Measurements from ENCODE around the gene CLMP.
"Not testable (repeated sequence)": the region's sequence is repeated elsewhere in the genome, so short reads cannot be mapped to it uniquely, and the experiment has no call there.

Gene CLMP

DNA sequence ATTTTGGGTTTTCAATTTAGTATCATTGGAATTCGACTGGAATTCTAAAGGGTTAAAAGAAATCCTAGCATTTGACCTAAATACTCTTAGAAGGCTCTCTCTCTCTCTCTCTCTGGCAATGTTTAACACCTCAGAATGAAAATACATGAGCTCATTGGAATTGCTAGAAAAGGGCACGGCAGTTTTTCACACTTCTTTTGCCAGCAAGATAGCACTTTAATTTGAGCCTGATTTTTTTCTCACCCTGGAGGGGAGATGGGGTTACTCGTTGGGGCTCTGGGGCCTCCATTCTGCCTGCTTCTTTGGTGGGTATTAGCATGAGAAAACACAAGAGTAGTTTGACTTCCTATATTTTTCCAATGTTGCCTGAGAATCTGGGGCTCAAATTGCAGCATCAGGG is 22.8 kb upstream of the CLMP start:
- no peak for FAIRE-seq

DNA sequence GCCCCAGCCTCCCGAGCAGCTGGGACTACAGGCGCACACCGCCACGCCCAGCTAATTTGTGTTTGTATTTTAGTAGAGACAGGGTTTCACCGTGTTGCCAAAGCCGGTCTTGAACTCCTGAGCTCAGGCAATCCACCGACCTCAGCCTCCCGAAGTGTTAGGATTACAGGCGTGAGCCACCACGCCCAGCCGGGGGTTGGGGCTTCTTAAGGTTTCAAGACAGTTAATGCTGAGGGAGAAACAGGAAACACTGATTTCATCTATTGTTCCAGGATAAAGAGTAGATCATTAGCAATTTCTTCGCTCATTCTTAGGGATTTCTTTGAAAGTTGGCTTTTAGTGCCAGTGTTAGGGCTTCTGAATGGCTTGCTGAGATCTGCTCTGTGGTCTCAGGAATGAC is 21.2 kb upstream of the CLMP start:
- FAIRE-seq: no peak

DNA sequence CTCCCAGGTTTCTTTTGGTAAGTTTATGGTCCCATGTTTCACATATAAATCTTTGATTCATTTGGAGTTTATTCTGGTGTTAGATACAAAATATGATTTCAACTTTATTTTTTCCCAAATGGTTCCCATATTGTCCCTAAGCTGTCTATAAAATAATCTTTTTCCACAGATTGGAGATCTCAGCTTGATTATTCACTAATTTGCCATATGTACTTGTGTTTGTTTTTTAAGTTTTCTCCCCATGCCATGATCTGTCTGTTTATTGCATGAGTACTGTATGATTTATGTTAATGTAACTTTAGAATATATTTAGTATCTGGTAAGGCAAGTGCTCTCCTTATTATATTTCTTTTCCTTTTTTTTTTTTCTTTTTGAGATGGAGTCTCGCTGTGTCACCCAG is 19.9 kb upstream of the CLMP start:
- FAIRE-seq: no peak

DNA sequence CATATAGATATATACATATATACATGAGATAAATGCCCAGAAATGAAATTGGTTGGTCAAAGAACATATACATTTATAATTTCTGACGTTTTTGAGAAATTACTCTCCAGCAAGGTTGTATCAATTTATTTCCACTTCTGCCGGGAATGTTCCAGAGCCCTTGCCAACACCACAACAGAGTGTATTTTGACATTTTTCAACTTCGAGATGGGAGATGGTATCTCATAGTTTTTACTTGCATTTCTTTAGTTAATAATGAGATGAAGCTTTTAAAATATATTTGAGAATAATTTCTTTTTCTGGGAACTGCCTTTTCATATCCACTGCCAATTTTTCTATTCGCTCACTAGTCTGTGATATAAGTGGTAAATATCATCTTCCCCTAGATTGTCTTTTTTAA is 19.3 kb upstream of the CLMP start:
- no peak for FAIRE-seq

DNA sequence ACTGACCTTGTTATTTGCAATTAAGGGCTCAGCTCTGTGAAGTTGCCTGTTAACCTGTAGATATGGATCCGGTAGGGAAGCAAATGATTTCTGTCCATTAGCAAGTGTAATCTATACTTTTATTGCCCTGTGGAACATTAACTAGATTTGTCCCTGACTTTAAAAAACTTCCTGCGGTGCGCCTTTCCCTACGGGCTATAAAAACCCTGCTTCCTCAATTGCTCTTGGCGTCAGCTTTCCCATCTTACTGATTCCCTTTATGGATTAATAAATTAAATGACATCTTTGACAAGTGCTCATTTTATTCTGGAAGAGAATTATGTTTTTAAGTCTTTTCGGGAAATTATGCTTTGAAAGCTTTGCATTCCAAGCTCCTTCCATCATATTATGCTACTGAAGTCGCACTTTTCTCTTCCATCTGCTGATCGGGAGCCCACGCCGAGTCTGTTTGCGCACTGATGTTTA is 18.3 kb upstream of the CLMP start:
- FAIRE-seq: no peak

DNA sequence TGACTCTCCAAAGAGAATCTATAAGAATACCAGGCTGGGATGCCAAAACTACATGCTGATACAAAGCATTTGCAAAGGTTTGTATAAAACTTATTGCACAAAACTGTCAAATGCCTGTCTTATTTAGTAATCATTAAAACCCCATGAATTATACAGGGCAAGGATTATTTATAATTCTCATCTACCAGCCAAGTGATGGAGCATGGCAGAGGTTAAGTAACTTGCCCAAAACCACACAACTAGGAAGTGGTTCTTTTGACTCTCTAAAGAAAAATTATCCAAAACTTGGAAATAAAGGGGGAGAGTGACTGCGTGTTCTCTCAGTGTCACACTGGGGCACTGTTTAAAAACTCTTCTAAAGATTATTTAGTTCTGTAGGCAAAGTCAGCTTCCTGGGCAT is 17.4 kb upstream of the CLMP start:
- FAIRE-seq: no peak

DNA sequence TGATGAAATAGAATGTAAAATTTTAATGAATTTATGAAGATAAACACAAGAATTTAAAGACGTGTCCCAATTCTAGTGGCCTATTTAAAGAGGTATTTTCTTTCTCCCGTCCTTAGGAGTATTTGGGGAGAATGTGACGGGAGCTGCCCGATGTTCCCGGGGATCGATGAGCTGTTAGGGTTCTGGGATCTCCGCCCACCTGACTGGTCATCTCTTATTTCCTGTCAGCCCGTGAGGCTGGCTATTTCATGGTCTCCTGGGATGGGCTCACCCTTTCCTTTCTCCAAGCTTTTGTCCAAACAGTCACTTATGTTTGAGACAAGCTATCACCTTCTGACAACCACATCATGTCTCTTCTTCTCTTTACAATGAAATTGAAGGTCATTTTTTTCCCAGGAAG is 16.9 kb upstream of the CLMP start:
- FAIRE-seq: no peak

DNA sequence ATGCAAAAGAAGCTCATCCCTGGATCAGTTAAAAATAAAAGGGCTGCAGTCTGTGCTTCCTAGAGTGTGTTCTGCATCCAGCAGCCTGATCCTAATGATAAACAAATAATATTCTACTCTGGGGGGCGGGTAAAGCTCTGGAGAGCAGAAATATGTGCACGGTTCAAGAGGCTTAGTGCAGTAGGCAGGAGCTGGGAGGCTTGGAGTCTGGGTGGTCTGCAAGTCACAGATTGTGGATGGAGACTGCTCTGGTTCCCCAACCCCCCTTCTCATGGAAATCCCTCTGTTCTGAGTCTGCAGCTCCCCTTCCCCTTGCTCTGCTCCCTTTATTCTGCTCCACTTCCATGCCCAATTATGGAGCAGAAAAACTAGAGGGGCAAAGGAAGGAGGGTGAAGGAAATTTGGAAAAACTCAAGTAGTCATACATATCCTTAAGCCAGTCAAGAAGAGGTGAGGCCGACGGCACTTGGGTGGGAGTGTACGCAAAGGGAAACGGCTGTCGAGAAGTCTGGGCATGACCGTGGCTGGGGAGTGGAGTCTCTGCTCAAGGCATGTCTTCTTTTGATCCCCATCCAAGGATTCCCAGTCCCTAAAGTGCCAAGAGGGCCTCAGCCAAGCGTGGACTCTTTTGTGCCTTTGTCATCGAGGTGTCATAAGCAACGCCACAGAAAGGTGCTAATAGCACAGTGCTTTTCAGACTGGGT is 16.3 kb upstream of the CLMP start:
- no peak for FAIRE-seq

DNA sequence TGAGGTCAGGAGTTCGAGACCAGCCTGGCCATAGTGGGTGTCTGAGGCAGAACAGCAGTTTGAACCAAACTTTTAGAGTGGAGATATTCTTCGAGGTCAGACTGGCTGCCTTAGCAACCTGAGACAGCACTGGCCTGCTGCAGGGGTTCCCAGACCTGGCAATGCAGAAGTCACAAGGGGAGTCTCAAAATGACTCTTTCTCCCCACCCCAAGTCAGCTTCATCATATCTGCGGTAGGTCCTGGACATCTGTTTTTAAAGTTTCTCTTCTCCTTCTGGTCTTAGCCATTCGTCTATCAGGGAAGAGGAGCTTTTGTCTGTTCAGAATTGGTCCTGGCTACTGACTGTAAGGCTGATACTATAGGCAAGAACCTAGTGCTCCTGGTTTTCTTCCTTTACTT is 14.5 kb upstream of the CLMP start:
- no peak for FAIRE-seq

DNA sequence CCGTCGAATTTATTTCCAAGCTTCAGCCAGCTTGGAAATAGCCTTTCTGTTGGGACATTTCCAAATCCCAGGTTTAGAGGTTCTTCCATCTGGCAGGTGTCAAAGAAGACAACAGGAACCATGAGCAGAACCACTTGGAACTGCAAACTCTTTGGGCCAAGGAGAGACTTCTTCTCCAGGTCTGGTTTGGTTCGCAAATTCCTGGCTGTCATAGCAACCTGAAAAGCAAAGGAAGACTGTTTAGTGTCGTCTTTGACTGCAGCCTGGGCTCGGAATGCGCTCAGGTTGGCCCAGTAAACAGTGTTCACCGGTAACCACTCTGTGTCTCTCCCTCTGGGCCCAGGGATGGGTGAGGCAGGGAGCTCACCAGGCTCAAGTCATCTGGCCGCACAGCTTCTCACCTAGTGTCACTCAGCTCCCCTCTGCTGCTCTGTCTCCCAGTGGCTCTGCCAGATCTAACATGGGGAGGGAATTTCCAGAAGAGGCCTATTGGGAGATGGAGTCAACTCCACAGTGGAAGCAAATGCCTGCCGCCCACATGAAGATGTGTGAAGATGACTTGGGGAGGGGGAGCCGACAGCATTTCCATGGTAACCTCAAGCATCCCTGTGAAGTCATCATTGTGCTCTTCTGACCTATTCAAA is 11.9 kb upstream of the CLMP start:
- no peak for FAIRE-seq

DNA sequence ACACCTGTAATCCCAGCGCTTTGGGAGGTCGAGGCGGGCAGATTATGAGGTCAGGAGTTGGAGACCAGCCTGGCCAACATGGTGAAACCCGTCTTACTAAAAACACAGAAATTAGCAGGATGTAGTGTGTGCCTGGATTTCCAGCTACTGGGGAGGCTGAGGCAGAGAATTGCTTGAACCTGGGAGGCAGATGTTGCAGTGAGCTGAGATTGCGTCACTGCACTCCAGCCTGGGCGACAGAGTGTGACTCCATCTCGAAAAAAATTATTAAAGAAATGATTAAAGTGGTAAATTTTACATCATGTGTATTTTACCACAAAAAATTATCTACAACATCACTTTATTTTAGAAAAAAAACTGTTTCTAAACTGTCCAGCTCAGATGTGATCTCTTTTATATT is 11.0 kb upstream of the CLMP start:
- not testable (repeated sequence) for FAIRE-seq

DNA sequence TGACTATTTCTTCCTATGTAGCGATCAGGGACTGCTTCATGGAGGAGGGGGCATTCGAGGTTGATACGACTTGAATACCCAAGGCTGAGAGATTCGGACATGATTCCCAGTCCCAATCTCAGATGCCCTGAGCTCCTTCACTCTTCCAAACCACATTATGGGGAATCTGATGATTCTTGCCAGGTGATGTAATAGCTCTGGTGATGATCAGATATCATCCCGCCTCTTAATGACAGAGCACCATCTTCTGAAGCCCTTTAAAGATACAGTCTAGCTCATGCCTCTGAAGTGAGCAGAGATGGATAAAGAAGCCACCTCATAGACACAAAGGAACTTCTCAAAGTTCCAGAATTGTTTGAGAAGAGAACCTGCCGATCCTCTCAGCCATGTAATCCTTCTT is 8.9 kb upstream of the CLMP start:
- FAIRE-seq: no peak

DNA sequence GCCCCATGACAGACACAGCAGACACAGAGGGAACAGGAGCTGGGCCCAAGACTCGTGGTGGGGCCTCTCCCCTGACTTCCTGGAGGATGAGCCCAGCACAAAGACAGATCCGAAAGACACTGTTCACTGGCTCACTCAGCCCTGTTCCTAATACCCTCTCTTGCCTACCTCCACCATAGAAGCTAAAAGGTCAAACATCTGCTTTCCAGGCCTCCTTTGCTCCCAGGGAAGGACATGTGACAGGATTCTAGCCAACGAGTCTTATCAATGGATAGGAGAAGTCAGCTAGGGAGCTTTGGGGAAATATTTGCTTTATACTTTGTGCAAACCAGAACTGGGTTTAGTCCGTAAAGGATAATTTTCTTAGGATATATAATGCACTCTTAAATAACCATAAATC is 8.4 kb upstream of the CLMP start:
- FAIRE-seq: no peak

DNA sequence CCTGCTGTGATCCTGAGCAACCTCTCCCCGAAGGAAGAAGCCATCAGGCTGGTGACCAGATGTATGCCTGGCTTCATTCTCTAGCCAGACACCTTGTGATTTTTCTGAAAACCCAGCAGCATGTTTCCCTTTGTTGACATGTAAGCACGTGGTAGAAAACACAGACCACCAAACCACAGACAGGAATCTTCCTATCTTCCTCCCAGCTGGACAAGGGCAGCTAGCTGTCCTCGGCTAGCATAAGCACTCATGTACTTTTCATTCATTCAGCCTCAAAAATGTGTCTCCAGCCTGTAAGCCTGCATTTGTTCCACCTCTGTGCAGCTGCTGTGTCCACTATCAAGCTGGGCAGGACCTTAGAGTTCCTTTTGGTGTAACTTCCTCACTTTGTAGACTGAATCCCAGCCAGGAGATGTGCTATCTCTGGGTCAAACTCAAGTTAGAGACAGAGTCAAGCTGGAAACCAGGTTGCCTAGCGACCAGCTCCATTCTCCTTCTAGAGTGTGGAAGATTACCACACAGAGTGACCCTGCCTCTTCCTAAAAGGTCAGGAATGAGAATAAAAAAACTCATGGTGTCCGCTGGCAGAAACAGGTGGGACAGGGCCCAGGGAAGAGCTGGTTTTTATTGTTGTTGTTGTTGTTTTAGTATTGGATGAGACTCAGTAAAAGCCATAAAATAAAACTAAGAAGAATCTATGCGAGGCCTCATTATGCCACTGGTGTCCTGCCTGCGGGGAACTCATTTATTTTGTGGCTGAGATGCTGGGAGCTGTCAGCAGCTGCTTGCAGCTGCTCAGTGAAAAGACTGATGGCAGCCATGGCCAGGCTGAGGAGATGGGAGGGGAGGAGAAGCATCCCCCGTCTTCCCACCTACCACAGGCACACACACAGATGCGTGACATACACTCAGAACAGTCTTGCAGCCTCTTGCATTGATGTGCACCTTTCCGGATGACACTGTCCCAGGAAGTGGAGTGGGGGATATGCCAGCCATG is 7.4 kb upstream of the CLMP start:
- no peak for FAIRE-seq

DNA sequence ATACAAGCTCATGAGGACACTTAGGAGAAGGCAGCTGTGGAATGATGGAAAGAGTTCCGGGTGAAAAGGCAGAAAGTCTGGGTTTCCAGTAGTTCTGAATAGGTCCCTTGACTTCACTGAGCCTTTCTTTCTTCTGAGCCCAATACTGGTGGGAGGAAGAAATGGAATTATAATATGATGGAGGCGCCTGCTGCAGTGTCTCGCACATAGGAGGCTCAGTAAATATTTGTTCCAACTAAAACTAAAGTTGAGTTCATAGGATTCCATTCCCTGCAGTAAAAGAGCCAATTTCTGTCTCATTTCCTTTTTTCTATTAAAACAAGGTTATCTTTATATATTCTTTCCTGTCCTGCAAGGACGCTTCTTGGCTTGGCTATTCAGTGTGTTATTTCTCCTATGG is 5.2 kb upstream of the CLMP start:
- FAIRE-seq: no peak

DNA sequence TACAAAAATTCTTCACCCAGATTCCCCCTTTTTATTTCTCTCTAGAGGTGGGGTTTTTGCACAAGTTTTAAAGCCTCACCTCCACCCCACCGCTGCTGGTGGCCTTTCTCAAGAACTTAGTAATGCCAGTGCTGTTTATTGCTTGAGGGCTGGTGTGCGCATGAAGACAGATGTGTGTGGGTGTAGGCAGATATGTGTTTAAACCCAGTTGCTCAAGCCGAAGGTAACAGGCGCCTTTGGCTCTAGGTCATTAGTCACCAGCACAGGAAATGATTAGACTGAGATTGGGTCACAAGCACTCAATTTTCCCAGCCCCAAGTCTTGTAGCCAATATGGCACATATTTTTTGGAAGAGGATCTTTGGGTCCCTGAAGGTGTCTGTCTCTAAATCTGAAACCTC is 2.7 kb upstream of the CLMP start:
- FAIRE-seq: no peak

DNA sequence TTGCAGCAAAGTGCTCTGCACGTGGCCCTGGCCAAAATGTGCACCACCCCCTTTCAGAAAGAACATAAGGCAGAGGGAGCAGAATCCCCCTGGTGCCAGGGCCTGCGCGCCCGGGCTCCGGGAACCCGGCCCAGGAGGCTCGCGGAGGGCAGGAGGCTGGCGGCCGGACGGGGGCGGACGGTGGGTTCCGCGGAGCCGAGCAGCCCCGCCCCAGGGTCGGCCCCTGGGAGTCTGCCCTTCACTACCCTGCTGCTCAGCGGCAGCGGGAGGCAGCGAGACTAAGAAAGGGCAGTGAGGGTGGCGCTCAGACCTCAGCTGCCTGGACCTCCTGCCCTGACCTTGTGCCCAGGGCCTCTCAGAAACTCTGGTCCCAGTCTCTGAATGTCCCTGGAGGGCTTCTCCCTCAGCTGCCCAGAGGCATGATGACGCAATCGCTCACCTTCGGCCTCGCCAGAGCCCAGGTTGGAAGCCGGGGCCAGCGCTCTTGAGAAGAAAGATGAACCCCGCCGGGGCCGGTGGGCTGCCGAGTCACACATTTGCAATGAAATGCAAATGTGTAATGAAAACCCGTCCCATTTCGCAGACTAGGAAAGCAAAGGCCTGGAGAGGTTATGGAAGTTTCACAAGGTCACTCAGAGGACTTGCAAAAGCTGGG is 1.1 kb upstream of the CLMP start:
- FAIRE-seq: no peak

DNA sequence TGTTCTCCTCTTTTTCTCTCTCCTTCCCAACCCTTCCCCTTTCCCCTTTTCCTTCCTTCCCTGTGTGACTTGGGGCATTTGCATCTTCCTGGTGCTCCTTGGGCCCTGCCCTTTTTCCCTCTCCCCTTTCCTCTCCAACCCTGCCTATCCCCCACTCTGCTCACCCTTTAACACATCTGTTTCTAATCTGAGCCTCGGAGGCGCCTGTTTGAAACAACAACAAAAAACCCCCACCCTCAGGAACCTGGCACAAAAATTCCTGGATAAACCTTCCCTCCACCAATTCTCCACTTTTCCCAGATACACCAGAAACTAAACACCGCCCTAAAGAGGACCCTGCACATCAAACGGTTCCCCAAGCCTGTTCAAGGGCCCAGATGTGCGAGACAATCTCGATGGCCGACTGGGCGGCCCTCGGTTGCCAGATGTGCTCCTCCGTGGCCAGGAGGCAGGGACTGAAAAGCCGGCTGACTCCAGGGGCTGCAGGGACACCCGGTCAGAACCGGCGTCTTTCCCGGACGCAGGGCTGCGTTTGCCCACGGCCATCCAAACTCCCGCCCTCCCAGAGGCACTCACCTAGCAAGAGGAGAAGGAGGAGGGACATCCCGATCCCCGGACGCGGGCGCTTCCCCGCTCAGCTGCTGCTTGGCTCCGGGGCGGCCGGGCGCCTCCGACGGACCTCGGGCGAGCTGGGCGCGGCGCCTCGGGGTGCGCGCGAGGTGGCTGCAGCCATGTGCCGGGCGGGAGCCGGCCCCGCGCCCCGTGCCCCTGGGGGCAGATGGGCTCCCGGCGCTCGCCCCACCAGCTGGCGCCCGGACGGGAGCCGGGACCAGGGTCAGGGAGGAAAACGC is 486 bp downstream of the CLMP start:
- FAIRE-seq: no peak

DNA sequence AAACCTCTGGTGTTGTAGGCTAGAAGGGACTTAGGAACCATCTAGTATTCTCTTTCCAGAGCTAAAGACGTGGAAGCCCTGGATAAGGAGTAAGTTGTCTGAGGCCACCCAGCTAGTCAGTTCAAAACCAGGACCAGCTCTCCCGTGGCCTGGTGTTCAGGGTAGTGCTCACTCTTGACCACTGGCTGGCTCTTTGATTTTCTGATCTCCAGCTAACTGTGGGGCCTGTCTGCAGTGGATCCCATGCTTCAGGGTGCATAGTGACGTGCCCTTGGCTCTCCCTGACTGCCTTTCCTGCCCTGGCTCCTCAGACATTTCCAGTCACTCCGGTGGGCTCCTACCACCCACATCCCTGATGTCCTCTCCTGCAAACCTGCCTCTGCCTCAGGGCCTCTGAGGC is 1.3 kb downstream of the CLMP start:
- FAIRE-seq: no peak

DNA sequence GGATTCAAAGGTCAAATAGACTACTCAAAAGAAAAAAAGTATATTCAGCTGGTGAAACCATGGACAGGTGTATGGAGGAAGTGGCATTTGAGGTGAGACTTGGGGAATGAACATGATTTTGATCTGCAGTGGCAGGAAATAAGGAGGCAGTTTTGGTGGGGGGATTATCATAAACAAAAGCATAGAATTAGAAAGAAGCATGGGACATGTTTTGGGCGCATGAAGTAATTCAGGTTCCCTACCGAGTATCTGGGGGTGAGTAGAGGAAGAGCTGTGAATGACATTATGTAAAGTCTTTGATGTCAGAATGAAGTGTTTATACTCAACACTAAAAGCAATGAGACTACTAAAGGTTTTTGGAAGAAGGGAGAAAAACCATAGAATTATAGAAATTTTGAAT is 3.1 kb downstream of the CLMP start:
- FAIRE-seq: no peak

DNA sequence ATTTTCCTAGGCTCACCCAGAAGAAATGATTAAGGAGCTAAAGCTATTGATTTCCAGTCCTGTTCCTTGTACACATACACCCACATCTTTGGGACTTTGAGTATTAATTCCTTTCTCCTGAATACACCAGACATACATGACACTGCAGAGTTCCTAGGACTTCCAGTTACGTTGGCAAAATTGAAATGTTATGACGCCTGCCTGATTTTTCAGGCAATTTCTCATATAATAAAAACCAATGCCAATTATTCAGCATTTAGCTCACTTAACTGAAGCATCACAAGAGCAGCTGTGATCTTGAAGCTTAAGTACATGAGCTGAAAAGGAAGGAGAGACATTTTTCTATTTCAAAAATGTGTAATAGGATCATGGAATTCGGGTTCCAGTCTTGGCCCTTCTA is 4.5 kb downstream of the CLMP start:
- no peak for FAIRE-seq

DNA sequence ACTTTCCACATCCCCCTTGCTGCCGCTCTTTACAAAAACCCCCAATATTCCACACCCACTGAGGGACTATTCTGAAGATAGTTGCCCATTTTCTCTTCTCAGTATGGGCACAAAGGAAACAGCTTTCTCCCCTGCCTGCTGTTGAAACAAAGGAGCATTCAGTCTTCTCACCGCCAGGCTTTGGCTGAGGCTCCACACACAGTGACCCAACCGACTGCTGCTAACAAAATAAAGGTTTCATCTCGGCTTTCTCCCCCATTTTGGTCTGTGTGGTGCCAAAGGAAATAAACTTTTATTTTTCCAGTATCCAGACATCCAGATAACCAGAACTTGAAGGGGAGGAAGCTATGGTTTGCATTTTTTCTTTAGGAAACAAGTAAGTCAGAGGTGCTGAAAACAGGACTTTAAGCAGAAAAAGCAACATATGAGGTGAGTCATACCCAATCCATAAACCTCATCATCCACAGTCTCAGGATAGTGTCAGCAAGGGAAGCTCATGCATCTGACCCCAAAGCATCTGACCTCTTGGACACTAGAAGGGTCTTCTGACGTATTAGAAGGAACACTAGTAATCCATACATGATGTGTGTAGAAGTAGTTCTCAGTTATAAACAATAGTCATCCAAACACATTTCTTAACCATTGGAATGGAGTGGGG is 6.4 kb downstream of the CLMP start:
- FAIRE-seq: no peak

All from colon (tissue), 2 donors.